NCI-H1105 treated with DMSO at 0.1 percent for 48 hours (cell line): ENCODE measurements around the gene LAMA5.

Experiments used
- DNase-seq: peaks from one replicate; lab custom pipeline; 2025; lab: John Stamatoyannopoulos, UW

Gene LAMA5

GRCh38 chr20:62305149-62305764 lies 61.9 kb downstream of the LAMA5 start:
- no peak for DNase-seq

GRCh38 chr20:62304331-62305148 lies 62.6 kb downstream of the LAMA5 start:
- no peak for DNase-seq

GRCh38 chr20:62303340-62304226 lies 63.5 kb downstream of the LAMA5 start:
- no peak for DNase-seq

- DNase-seq = no peak
These were observed 64.1 kb downstream of the LAMA5 start for GRCh38 chr20:62303062-62303339.

GRCh38 chr20:62302341-62303061 lies 64.6 kb downstream of the LAMA5 start, which contains the start of gene ADRM1:
Gene ADRM1 (plus strand): TSS chr20:62302997. CDS start chr20:62303569, 572 bp downstream.
- DNase-seq = peak; percentile 95

- peak; percentile 82 for DNase-seq
These were observed 65.3 kb downstream of the LAMA5 start for GRCh38 chr20:62301773-62302340.

GRCh38 chr20:62301111-62301668 lies 65.9 kb downstream of the LAMA5 start:
- no peak for DNase-seq

GRCh38 chr20:62300319-62300718 lies 66.8 kb downstream of the LAMA5 start:
- no peak for DNase-seq

GRCh38 chr20:62299666-62300236 lies 67.4 kb downstream of the LAMA5 start:
- DNase-seq = no peak

- no peak for DNase-seq
These were observed 68.4 kb downstream of the LAMA5 start for GRCh38 chr20:62298577-62299249.

- no peak for DNase-seq
These were observed 69.5 kb downstream of the LAMA5 start for GRCh38 chr20:62297449-62298227.

- DNase-seq = no peak
These were observed 70.2 kb downstream of the LAMA5 start for GRCh38 chr20:62296724-62297448.

- DNase-seq = no peak
These were observed 72.6 kb downstream of the LAMA5 start for GRCh38 chr20:62294516-62294915.

- DNase-seq = no peak
These were observed 73.2 kb downstream of the LAMA5 start for GRCh38 chr20:62293946-62294345.

GRCh38 chr20:62293111-62293784 lies 73.9 kb downstream of the LAMA5 start:
- DNase-seq = no peak

GRCh38 chr20:62292108-62292507 lies 75.0 kb downstream of the LAMA5 start:
- no peak for DNase-seq

GRCh38 chr20:62291251-62292066 lies 75.7 kb downstream of the LAMA5 start:
- DNase-seq = no peak
